ENCODE results near the gene INHBB.
"Not testable (repeated sequence)": the region's sequence is repeated elsewhere in the genome, so short reads cannot be mapped to it uniquely, and the experiment has no call there.

The INHBB gene

GRCh38 chr2:120317180-120317533 is 28.8 kb upstream of the INHBB start:
- DNase-seq (ENCODE audit: insufficient read length) (no peak), FAIRE-seq (no peak)
- TF ChIP-seq POLR2AphosphoS5 (IDR thresholded peaks at IDR 0.05; ENCODE audit: low read depth, low read length) = no peak
- no peak for TF ChIP-seq POLR2A (IDR thresholded peaks at IDR 0.05; ENCODE audit: low read depth, low read length)
- TF ChIP-seq TAF1 (IDR thresholded peaks at IDR 0.05; ENCODE audit: borderline replicate concordance, low read depth, low read length) = no peak

DNA sequence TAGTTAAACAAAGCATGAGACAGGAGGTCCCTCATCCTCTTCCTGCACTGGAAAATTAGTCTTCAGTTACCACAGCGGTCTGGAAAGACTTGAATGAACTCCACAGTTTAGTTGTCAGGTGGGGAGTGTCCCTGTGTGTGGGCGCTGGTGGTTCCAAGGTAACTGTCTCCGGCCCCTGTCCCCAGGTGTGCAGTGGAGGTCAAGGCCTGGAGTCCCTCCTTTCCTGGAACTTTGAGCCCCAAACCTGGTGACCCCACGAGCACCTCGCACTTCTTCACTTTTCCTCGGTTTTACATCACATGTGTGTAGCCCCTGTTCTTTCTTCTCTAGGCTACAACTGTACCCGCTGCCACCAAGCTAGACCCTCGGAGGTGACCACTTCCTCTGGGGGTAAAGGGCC is 28.0 kb upstream of the INHBB start:
- DNase-seq (ENCODE audit: insufficient read length) = no peak
- no peak for FAIRE-seq
- TF ChIP-seq POLR2AphosphoS5 (IDR thresholded peaks at IDR 0.05; ENCODE audit: low read depth, low read length) = no peak
- TF ChIP-seq POLR2A (IDR thresholded peaks at IDR 0.05; ENCODE audit: low read depth, low read length) = no peak

DNA sequence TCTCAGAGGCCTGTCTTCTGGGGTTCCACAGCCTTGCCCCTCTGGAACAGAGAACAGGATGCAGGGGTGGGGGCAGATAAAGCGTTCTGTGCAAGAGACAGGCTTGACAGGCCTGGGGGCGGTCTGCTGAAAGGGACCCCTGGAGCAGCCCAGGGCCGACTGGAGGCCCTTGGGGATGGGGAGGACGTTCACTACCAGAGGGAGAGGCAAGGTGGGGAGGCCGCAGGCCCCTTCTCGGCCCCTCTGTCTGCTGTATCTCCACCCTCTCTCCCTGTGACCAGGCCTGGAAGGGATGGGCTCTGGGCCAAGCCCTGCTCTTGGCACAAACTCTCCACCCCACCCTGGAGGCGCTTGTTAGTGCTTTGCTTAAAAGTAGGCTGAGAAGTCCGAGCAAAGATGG is 27.3 kb upstream of the INHBB start:
- no peak for DNase-seq (ENCODE audit: insufficient read length)
- FAIRE-seq = no peak
- TF ChIP-seq TAF1 (IDR thresholded peaks at IDR 0.05; ENCODE audit: borderline replicate concordance, low read depth, low read length) (no peak), POLR2AphosphoS5 (IDR thresholded peaks at IDR 0.05; ENCODE audit: low read depth, low read length) (no peak), POLR2A (IDR thresholded peaks at IDR 0.05; ENCODE audit: low read depth, low read length) (no peak)

DNA sequence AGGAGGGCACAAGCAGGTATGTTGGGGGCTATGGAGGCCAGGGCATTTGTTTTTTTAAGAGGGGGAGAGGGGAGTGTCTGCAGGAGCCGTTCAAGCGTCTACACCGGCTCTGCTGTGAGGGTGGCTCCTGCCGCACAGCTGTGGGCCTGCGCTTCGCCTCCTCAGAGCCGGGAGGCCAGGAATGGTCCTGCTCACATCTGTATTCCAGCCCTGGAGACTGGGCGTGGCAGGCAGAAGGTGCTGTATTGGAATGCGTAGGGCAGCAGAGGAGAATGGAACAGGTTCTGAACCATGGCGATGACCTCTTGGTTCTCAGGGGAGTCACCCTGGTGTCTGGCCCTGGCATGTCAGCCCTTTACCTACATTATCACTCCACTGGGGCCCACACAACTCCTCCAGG is 26.8 kb upstream of the INHBB start:
- TF ChIP-seq POLR2A (IDR thresholded peaks at IDR 0.05; ENCODE audit: low read depth, low read length) (no peak), TAF1 (IDR thresholded peaks at IDR 0.05; ENCODE audit: borderline replicate concordance, low read depth, low read length) (no peak), POLR2AphosphoS5 (IDR thresholded peaks at IDR 0.05; ENCODE audit: low read depth, low read length) (no peak)
- DNase-seq (ENCODE audit: insufficient read length) = no peak

GRCh38 chr2:120319686-120320317 is 26.1 kb upstream of the INHBB start:
- FAIRE-seq (no peak), DNase-seq (ENCODE audit: insufficient read length) (no peak)
- no peak for TF ChIP-seq POLR2AphosphoS5 (IDR thresholded peaks at IDR 0.05; ENCODE audit: low read depth, low read length)
- TF ChIP-seq POLR2A (IDR thresholded peaks at IDR 0.05; ENCODE audit: low read depth, low read length) = no peak
- no peak for TF ChIP-seq TAF1 (IDR thresholded peaks at IDR 0.05; ENCODE audit: borderline replicate concordance, low read depth, low read length)

More for the DNA sequence above, 26.8 kb upstream of the INHBB start:
- no peak for FAIRE-seq

DNA sequence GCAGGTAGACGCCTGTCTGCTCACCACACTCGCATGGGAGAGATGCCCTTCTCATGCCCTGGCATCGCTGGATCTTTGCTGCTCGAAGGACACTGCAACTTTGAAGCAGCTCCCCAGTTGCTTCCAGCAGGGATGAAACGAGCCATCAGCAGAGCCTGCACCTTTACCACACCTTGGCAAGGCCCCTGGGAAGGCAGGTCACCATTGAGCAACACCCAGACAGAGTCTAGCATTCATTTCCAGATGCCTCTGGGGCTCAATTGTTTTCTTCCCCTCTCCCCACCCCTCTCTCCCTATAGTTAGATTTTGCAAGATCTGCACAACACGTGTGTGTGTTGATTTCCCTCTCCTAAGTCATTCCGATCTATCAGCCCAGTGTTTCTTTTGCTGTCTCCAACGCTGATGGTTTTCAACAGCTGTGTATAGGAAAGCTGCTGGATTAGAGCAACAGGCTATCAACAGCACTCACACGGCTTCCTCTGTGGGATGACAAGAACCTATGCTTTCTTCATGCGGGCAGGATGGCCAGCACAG is 25.6 kb upstream of the INHBB start:
- no peak for FAIRE-seq
- no peak for DNase-seq (ENCODE audit: insufficient read length)
- TF ChIP-seq TAF1 (IDR thresholded peaks at IDR 0.05; ENCODE audit: borderline replicate concordance, low read depth, low read length) (no peak), POLR2AphosphoS5 (IDR thresholded peaks at IDR 0.05; ENCODE audit: low read depth, low read length) (no peak), POLR2A (IDR thresholded peaks at IDR 0.05; ENCODE audit: low read depth, low read length) (no peak)

- FAIRE-seq; DNase-seq (ENCODE audit: insufficient read length): not testable (repeated sequence)
Measured at GRCh38 chr2:120320887-120321556, 24.9 kb upstream of the INHBB start.

DNA sequence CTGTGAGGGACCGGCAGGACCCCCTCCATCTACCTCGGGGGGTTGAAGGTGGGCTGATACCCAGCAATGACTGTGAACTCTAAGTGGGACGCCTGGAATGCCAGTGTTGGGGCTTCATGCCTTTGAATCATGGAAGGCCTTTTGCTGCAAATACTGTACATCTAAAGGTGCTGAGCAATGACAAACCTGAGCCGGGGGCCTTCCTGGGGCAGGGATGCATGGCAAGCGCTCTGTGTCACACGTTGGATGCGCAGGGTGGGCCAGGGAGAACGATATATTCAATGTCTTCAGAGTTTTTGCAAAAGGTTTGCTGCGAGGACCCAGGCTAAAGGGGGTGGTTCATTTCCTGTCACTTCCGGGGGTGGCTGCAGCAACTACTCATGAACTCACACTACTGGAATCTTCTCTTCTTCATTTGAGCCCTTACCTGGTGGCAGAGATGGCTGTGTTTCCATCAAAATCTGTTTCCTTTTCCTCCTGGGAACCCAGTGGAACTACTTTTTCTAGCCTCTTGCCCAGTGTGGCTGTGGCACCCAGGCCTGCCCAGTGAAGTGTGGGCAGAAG is 24.1 kb upstream of the INHBB start:
- TF ChIP-seq TAF1 (IDR thresholded peaks at IDR 0.05; ENCODE audit: borderline replicate concordance, low read depth, low read length) (no peak), POLR2AphosphoS5 (IDR thresholded peaks at IDR 0.05; ENCODE audit: low read depth, low read length) (no peak), POLR2A (IDR thresholded peaks at IDR 0.05; ENCODE audit: low read depth, low read length) (no peak)
- no peak for DNase-seq (ENCODE audit: insufficient read length)
- FAIRE-seq = no peak

GRCh38 chr2:120322329-120322728 is 23.6 kb upstream of the INHBB start:
- DNase-seq (ENCODE audit: insufficient read length) (no peak), FAIRE-seq (no peak)
- TF ChIP-seq TAF1 (IDR thresholded peaks at IDR 0.05; ENCODE audit: borderline replicate concordance, low read depth, low read length) (no peak), POLR2AphosphoS5 (IDR thresholded peaks at IDR 0.05; ENCODE audit: low read depth, low read length) (no peak), POLR2A (IDR thresholded peaks at IDR 0.05; ENCODE audit: low read depth, low read length) (no peak)

DNA sequence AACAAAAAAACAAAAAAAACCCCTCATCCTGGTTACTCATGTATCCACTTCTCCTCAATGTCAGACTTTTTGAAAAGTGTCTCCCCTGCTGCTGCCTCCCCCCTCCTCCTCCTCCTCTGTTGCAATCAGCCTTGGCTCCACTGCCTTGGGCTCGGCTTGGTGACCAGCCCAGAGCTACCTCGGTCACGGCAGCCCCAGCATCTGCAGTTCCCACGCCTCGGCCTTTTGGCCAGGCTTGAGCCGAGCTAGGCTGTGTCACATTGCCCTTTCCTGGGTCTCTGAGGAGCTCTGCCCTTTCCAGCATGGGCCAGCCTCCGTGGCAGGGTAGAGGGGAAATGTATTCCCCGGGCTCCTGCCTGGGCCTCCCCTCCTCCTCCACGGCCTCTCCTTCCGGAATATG is 22.7 kb upstream of the INHBB start:
- FAIRE-seq = no peak
- no peak for DNase-seq (ENCODE audit: insufficient read length)
- TF ChIP-seq TAF1 (IDR thresholded peaks at IDR 0.05; ENCODE audit: borderline replicate concordance, low read depth, low read length) (no peak), POLR2AphosphoS5 (IDR thresholded peaks at IDR 0.05; ENCODE audit: low read depth, low read length) (no peak), POLR2A (IDR thresholded peaks at IDR 0.05; ENCODE audit: low read depth, low read length) (no peak)

DNA sequence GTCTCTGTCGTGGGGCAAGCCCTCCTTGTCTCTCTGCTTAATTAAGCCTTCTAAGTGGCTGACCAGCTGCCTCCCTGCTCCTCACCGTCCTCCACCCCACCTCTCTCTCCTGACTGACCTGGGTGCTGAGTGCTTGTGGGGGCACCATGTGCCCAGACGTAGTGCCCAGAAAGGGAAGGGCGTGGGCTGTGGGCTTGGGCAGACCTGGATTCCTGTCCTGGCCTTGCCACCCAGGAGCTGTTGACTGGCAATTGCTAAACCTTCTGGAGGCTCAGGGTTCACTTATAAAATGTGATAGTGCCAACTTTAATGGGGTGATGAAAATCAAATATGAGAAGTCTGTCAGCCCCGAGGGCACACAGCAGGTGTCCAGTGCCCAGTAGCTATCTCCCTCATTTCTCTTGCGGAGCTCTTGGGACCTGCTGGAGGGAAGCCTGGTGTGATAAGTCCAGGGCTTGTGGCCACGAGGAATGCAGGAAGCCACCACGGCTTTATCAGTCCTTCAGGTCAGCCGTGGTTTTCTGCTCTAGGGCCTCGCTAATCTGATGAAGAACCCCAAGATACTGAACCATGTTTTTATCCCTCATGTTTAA is 22.0 kb upstream of the INHBB start:
- TF ChIP-seq POLR2AphosphoS5 (IDR thresholded peaks at IDR 0.05; ENCODE audit: low read depth, low read length) (no peak), TAF1 (IDR thresholded peaks at IDR 0.05; ENCODE audit: borderline replicate concordance, low read depth, low read length) (no peak), POLR2A (IDR thresholded peaks at IDR 0.05; ENCODE audit: low read depth, low read length) (no peak)
- FAIRE-seq (no peak), DNase-seq (ENCODE audit: insufficient read length) (no peak)

GRCh38 chr2:120324933-120325332 is 21.0 kb upstream of the INHBB start:
- no peak for TF ChIP-seq TAF1 (IDR thresholded peaks at IDR 0.05; ENCODE audit: borderline replicate concordance, low read depth, low read length)
- FAIRE-seq (no peak), DNase-seq (ENCODE audit: insufficient read length) (no peak)
